B cell (primary cell): Measurements from ENCODE around the gene SMARCE1. TPM values are rescaled to one million over a fixed set of nuclear protein-coding genes. Genes with fewer than 3 reads are reported as not detected.

Experiments used
- ATAC-seq: fragments of 200-7000 bp; cut with Tn5 transposase; one replicate; pipeline ENCODE4 v1.10.0; 2021; ENCODE audit warnings: low read depth, mild to moderate bottlenecking, moderate number of reproducible peaks, moderate library complexity
- CTCF ChIA-PET: fragments of 350-600 bp; sonication (Branson Sonifier 250); formaldehyde crosslinking; loops from one replicate; lab custom pipeline; 2021; ENCODE audit warnings: antibody characterized with exemption, inconsistent platforms; lab: Charles Lee
- POLR2A ChIA-PET: fragments of 350-600 bp; sonication (Branson Sonifier 250); formaldehyde crosslinking; loops from one replicate; lab custom pipeline; 2021; ENCODE audit warnings: antibody characterized with exemption; lab: Charles Lee
- DNase-seq: peaks from one replicate; pipeline ENCODE4 v3.0.0; 2013
- H2AFZ ChIP-seq: 2 replicates; pipeline ENCODE4 v1.6.1; 2012; ENCODE audit warnings: mild to moderate bottlenecking, low read depth, low read length; ENCODE audit not compliant: insufficient read depth, poor library complexity, severe bottlenecking
- H3K27ac ChIP-seq, 2 donors: 1 replicate in 1 of 2; 2 replicates in 1 of 2; pipeline ENCODE4 v1.5.1; 2012 to 2013; ENCODE audit warnings: low read length in 2 of 2, mild to moderate bottlenecking in 2 of 2, moderate library complexity in 1 of 2
- H3K27me3 ChIP-seq, 4 experiments: fragments of 200-600 bp in 1 of 4; sonication (generic) in 1 of 4; replicated peaks in 1 of 4; 1 replicate in 2 of 4; 2 replicates in 2 of 4; pipeline versions ENCODE4 v1.6.1 to v1.7.0; 2013 to 2016; ENCODE audit warnings: low read length in 3 of 4, mild to moderate bottlenecking in 2 of 4, mixed read lengths in 1 of 4, moderate library complexity in 1 of 4; ENCODE audit not compliant: insufficient read depth in 4 of 4, control insufficient read depth in 3 of 4; ENCODE audit errors: control extremely low read depth in 1 of 4
- H3K36me3 ChIP-seq, 2 experiments: replicated peaks in 1 of 2; 1 replicate in 1 of 2; 2 replicates in 1 of 2; pipeline versions ENCODE4 v1.6.1 to v1.7.1; 2013; ENCODE audit warnings: low read length in 1 of 2; ENCODE audit not compliant: insufficient read depth in 2 of 2, control insufficient read depth in 1 of 2; ENCODE audit errors: control extremely low read depth in 1 of 2, extremely low read depth in 1 of 2
- H3K4me1 ChIP-seq, 2 donors: fragments of 200-600 bp in 1 of 2; sonication (generic) in 1 of 2; 1 replicate in 1 of 2; 2 replicates in 1 of 2; pipeline versions ENCODE4 v1.5.1 to v1.6.1; 2013 to 2017; ENCODE audit warnings: low read length in 2 of 2; ENCODE audit not compliant: control insufficient read depth in 2 of 2, insufficient read depth in 2 of 2
- H3K4me2 ChIP-seq: replicated peaks from 2 replicates; pipeline ENCODE3; 2012; ENCODE audit warnings: mild to moderate bottlenecking, low read depth, low read length; ENCODE audit not compliant: poor library complexity, severe bottlenecking
- H3K4me3 ChIP-seq, 5 experiments: fragments of 200-600 bp in 1 of 5; sonication (generic) in 1 of 5; 1 replicate in 3 of 5; 2 replicates in 2 of 5; pipeline versions ENCODE4 v1.5.1 to v1.7.0; 2011 to 2016; ENCODE audit warnings: low read length in 4 of 5, mild to moderate bottlenecking in 4 of 5, low read depth in 2 of 5, control low read depth in 1 of 5, moderate library complexity in 1 of 5; ENCODE audit not compliant: insufficient read depth in 1 of 5; ENCODE audit errors: control extremely low read depth in 1 of 5, extremely low read depth in 1 of 5
- H3K79me2 ChIP-seq: fragments of 200-600 bp; sonication (generic); one replicate; pipeline ENCODE4 v1.6.0; 2016; ENCODE audit warnings: low read length; ENCODE audit not compliant: control insufficient read depth, insufficient read depth
- H3K9ac ChIP-seq: fragments of 200-600 bp; sonication (generic); 2 replicates; pipeline ENCODE4 v1.6.1; 2017; ENCODE audit warnings: mild to moderate bottlenecking, low read length, moderate library complexity
- H3K9me3 ChIP-seq, 3 donors: one replicate each; pipeline versions ENCODE4 v1.6.1 to v1.7.1; 2013; ENCODE audit warnings: low read length in 2 of 3; ENCODE audit not compliant: control insufficient read depth in 2 of 3, insufficient read depth in 1 of 3; ENCODE audit errors: control extremely low read depth in 1 of 3
- H4K20me1 ChIP-seq: 2 replicates; pipeline ENCODE4 v1.6.0; 2012; ENCODE audit warnings: mild to moderate bottlenecking, low read length; ENCODE audit not compliant: insufficient read depth, control insufficient read depth, poor library complexity, severe bottlenecking
- H3K27ac Mint-ChIP-seq: one replicate; pipeline ENCODE4 v1.8.0; 2021; ENCODE audit warnings: mixed read lengths
- H3K27me3 Mint-ChIP-seq: one replicate; pipeline ENCODE4 v1.8.0; 2021; ENCODE audit warnings: mixed read lengths
- H3K4me1 Mint-ChIP-seq: one replicate; pipeline ENCODE4 v1.8.0; 2021; ENCODE audit warnings: mixed read lengths
- H3K4me3 Mint-ChIP-seq: one replicate; pipeline ENCODE4 v1.8.0; 2021; ENCODE audit warnings: mixed read lengths
- H3K9me3 Mint-ChIP-seq: one replicate; pipeline ENCODE4 v1.8.0; 2022; ENCODE audit warnings: mixed read lengths; ENCODE audit not compliant: insufficient read depth
- EZH2 ChIP-seq: IDR thresholded peaks from 2 replicates; pipeline ENCODE4 v1.6.1; 2012; ENCODE audit warnings: borderline replicate concordance, low read depth, mild to moderate bottlenecking, moderate library complexity, low read length; ENCODE audit not compliant: insufficient read depth, poor library complexity, severe bottlenecking
- WGBS: methylation state at CpG from one replicate; pipeline ENCODE4 v1.1.5; 2013; ENCODE audit warnings: missing lambda C conversion rate; ENCODE audit not compliant: insufficient coverage; 5-methylcytosine and 5-hydroxymethylcytosine counted together
- intact Hi-C: fragments of 100-400 bp; cut with micrococcal nuclease; formaldehyde crosslinking; loops from one replicate; pipeline ENCODE4 v1.10.0; 2022
- polyA plus RNA-seq: library from polyadenylated mRNA; depleted of rRNA; stranded (reverse); fragments of >200 nt; gene quantifications from 2 replicates; pipeline ENCODE4 v1.2.3, GENCODE V29; 2012
- total RNA-seq, 2 donors: library from RNA; stranded (reverse); fragments of 120-200 nt in 1 of 2; gene quantifications; 1 replicate in 1 of 2; 2 replicates in 1 of 2; pipeline versions ENCODE4 v1.2.3 to v1.2.4, GENCODE V29; 2013 to 2022
- TF ChIP-seq, protein P1 (sequence below): fragments of 200-600 bp; IDR thresholded peaks from one replicate; pipeline ENCODE4 v1.8.0; 2022; ENCODE audit warnings: antibody characterized with exemption, mild to moderate bottlenecking

SMARCE1 gene
- total and polyA plus RNA-seq, 2 donors (not counting 1 experiment from before 2014, with no cell fraction given): 19.9 to 128 TPM

GRCh38 chr17:40621019-40621418 is 26.6 kb downstream of the SMARCE1 start:
- intact Hi-C loops: loop anchor here (2.0 to 5.0 kb wide), 3 partner anchors 28 to 1026 kb away; no protein-coding TSS in a partner anchor
- WGBS: 100% methylated on average over 2 of the region's 6 CpGs
- Histone ChIP-seq H4K20me1 (no peaks in the 10 kb centered on the region), H3K27ac (no peak overlapping the region), H2AFZ (no peak overlapping the region), H3K36me3 (no peaks in the 10 kb centered on the region), H3K4me3 (no peak overlapping the region), H3K27me3 (no peaks in the 10 kb centered on the region), H3K9ac (no peak overlapping the region), H3K4me2 (no peak overlapping the region), H3K4me1 (peaks cover 68 to 73% of the 10 kb centered on the region in 2 donors), H3K9me3 (no peaks in the 10 kb centered on the region), H3K79me2 (peaks cover 6% of the 10 kb centered on the region)
- Mint-ChIP-seq H3K27ac (peak overlapping the region; percentile 3), H3K4me1 (peaks cover 70% of the 10 kb centered on the region), H3K27me3 (no peaks in the 10 kb centered on the region), H3K9me3 (no peaks in the 10 kb centered on the region), H3K4me3 (peak overlapping the region; percentile 34)
- no peak for TF ChIP-seq EZH2
- TF ChIP-seq, protein P1, sequence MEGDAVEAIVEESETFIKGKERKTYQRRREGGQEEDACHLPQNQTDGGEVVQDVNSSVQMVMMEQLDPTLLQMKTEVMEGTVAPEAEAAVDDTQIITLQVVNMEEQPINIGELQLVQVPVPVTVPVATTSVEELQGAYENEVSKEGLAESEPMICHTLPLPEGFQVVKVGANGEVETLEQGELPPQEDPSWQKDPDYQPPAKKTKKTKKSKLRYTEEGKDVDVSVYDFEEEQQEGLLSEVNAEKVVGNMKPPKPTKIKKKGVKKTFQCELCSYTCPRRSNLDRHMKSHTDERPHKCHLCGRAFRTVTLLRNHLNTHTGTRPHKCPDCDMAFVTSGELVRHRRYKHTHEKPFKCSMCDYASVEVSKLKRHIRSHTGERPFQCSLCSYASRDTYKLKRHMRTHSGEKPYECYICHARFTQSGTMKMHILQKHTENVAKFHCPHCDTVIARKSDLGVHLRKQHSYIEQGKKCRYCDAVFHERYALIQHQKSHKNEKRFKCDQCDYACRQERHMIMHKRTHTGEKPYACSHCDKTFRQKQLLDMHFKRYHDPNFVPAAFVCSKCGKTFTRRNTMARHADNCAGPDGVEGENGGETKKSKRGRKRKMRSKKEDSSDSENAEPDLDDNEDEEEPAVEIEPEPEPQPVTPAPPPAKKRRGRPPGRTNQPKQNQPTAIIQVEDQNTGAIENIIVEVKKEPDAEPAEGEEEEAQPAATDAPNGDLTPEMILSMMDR: no peak
- ATAC-seq (no peak), DNase-seq (no peak)
- CTCF ChIA-PET: interaction anchor here (0.8 to 11.9 kb wide), 15 partner anchors 11 to 1045 kb away, joined by 3 to 634 read pairs (median 8); partner anchors contain the start of genes CCR7 and SMARCE1
- POLR2A ChIA-PET: interaction anchor here (2.2 kb wide), 1 partner anchor 60 kb away, joined by 8 read pairs; no protein-coding TSS in a partner anchor
